WTC11 (cell line): ENCODE results near the gene HIP1. TPM values are rescaled to one million over a fixed set of nuclear protein-coding genes. Genes with fewer than 3 reads are reported as not detected.

Experiments used
- ATAC-seq: fragments of 200-7000 bp; cut with Tn5 transposase; 2 replicates; pipeline ENCODE4 v1.10.0; 2021; ENCODE audit warnings: mild to moderate bottlenecking, moderate library complexity
- CTCF ChIA-PET: fragments of 300-600 bp; sonication (Branson Sonifier 250); formaldehyde crosslinking; loops from one replicate; lab custom pipeline; 2021; ENCODE audit warnings: antibody characterized with exemption; lab: Charles Lee
- POLR2A ChIA-PET: fragments of 350-600 bp; sonication (Branson Sonifier 250); formaldehyde crosslinking; loops from one replicate; lab custom pipeline; 2021; ENCODE audit warnings: antibody characterized with exemption; lab: Charles Lee
- DNase-seq: peaks from one replicate; pipeline ENCODE4 v3.0.0; 2021; ENCODE audit warnings: low spot score
- H3K27ac Mint-ChIP-seq: 2 replicates; pipeline ENCODE4 v1.8.0; 2021; ENCODE audit warnings: mixed read lengths
- H3K27me3 Mint-ChIP-seq: 2 replicates; pipeline ENCODE4 v1.8.0; 2021; ENCODE audit warnings: low read depth, mild to moderate bottlenecking, moderate library complexity, mixed read lengths
- H3K36me3 Mint-ChIP-seq: 2 replicates; pipeline ENCODE4 v1.8.0; 2021; ENCODE audit warnings: mixed read lengths
- H3K4me1 Mint-ChIP-seq: 2 replicates; pipeline ENCODE4 v1.8.0; 2022; ENCODE audit warnings: mixed read lengths
- H3K4me3 Mint-ChIP-seq: 2 replicates; pipeline ENCODE4 v1.8.0; 2021; ENCODE audit warnings: mild to moderate bottlenecking, moderate library complexity, mixed read lengths
- H3K9me3 Mint-ChIP-seq: 2 replicates; pipeline ENCODE4 v1.8.0; 2021; ENCODE audit warnings: mixed read lengths
- CBFB ChIP-seq: sonication (generic); formaldehyde crosslinking; IDR thresholded peaks from 2 replicates; pipeline ENCODE4 v1.8.1; 2022; ENCODE audit warnings: mild to moderate bottlenecking, low read depth, missing genetic modification reagents
- CREM ChIP-seq: sonication (generic); formaldehyde crosslinking; IDR thresholded peaks from 2 replicates; pipeline ENCODE4 v1.8.1; 2022; ENCODE audit warnings: mild to moderate bottlenecking, missing genetic modification reagents, moderate library complexity
- ETV6 ChIP-seq: sonication (generic); formaldehyde crosslinking; IDR thresholded peaks from 2 replicates; pipeline ENCODE4 v1.8.1; 2022; ENCODE audit warnings: mild to moderate bottlenecking, missing genetic modification reagents
- FOXP1 ChIP-seq: sonication (generic); formaldehyde crosslinking; IDR thresholded peaks from 2 replicates; pipeline ENCODE4 v1.8.0; 2022; ENCODE audit warnings: missing genetic modification reagents, mild to moderate bottlenecking, moderate library complexity, borderline replicate concordance
- KAT7 ChIP-seq: sonication (generic); formaldehyde crosslinking; IDR thresholded peaks from 2 replicates; pipeline ENCODE4 v1.8.1; 2023; ENCODE audit warnings: missing genetic modification reagents, mild to moderate bottlenecking, borderline replicate concordance
- OVOL2 ChIP-seq: fragments of 250-450 bp; sonication (Bioruptor Pico); IDR thresholded peaks from 2 replicates; pipeline ENCODE4 v1.9.0; 2021; ENCODE audit warnings: mild to moderate bottlenecking, borderline replicate concordance
- SMAD4 ChIP-seq: sonication (generic); formaldehyde crosslinking; IDR thresholded peaks from 2 replicates; pipeline ENCODE4 v1.8.0; 2022; ENCODE audit warnings: mild to moderate bottlenecking, missing genetic modification reagents
- TCF7 ChIP-seq: sonication (generic); formaldehyde crosslinking; IDR thresholded peaks from 2 replicates; pipeline ENCODE4 v1.8.0; 2022; ENCODE audit warnings: mild to moderate bottlenecking, low read depth, missing genetic modification reagents, moderate library complexity
- TEAD1 ChIP-seq: sonication (generic); formaldehyde crosslinking; IDR thresholded peaks from 2 replicates; pipeline ENCODE4 v1.8.0; 2022; ENCODE audit warnings: mild to moderate bottlenecking, missing genetic modification reagents
- ZNF138 ChIP-seq: sonication (generic); formaldehyde crosslinking; conservative IDR thresholded peaks from 2 replicates; pipeline ENCODE4 v1.8.1; 2022; ENCODE audit warnings: mild to moderate bottlenecking, moderate library complexity, missing genetic modification reagents
- ZNF219 ChIP-seq: sonication (generic); formaldehyde crosslinking; IDR thresholded peaks from 2 replicates; pipeline ENCODE4 v1.8.0; 2023; ENCODE audit warnings: missing genetic modification reagents, mild to moderate bottlenecking, borderline replicate concordance
- total RNA-seq: library from RNA; stranded (reverse); gene quantifications from 3 replicates; pipeline ENCODE4 v1.2.3, GENCODE V29; 2021
- TF ChIP-seq, protein P1 (sequence below): sonication (generic); formaldehyde crosslinking; IDR thresholded peaks from 2 replicates; pipeline ENCODE4 v1.8.0; 2023; ENCODE audit warnings: mild to moderate bottlenecking, missing genetic modification reagents
- TF ChIP-seq, protein P2 (sequence below): fragments of 200-600 bp; IDR thresholded peaks from 2 replicates; pipeline ENCODE4 v1.8.0; 2022; ENCODE audit warnings: antibody characterized with exemption
- TF ChIP-seq, protein P3 (sequence below): sonication (generic); formaldehyde crosslinking; IDR thresholded peaks from 2 replicates; pipeline ENCODE4 v1.8.1; 2022; ENCODE audit warnings: mild to moderate bottlenecking, moderate library complexity, missing genetic modification reagents
- TF ChIP-seq, protein P4 (sequence below): sonication (generic); formaldehyde crosslinking; IDR thresholded peaks from 2 replicates; pipeline ENCODE4 v1.8.0; 2023; ENCODE audit warnings: missing genetic modification reagents, mild to moderate bottlenecking, borderline replicate concordance
- TF ChIP-seq, protein P5 (sequence below): sonication (generic); formaldehyde crosslinking; IDR thresholded peaks from 2 replicates; pipeline ENCODE4 v1.8.1; 2023; ENCODE audit warnings: mild to moderate bottlenecking, missing genetic modification reagents
- TF ChIP-seq, protein P6 (sequence below): sonication (generic); formaldehyde crosslinking; IDR thresholded peaks from 2 replicates; pipeline ENCODE4 v1.8.0; 2022; ENCODE audit warnings: mild to moderate bottlenecking, missing genetic modification reagents
- TF ChIP-seq, protein P7 (sequence below): sonication (generic); formaldehyde crosslinking; IDR thresholded peaks from 2 replicates; pipeline ENCODE4 v1.8.1; 2022; ENCODE audit warnings: missing genetic modification reagents, borderline replicate concordance

HIP1 gene
- total RNA-seq, 1 experiment from 2014 or later, result 75.8 TPM

DNA sequence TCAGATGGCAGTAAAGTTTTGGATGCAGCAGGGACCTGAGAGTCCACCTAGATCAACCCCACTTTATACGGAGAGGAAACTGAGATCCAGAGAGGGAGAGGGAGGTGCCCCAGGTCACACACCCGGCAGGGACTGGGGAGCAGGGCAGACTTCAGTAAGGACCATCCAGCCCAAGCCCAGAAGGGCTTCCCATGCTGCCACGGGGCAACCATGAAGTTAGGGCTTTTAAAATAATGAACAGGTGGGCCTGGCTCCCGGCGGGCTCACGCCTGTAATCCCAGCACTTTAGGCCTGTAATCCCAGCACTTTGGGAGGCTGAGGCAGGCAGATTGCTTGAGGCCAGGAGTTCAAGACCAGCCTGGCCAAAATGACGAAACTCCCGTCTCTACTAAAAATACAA lies 98.5 kb downstream of the HIP1 start:
- DNase-seq, result no peak
- CTCF ChIA-PET, result interaction anchor here (0.6 to 1.5 kb wide), 5 partner anchors 10 to 486 kb away, joined by 3 to 6 read pairs (median 5); no protein-coding TSS in a partner anchor
- peak; percentile 4; the same call in 1 of the 2 replicates for ATAC-seq
- H3K4me1 Mint-ChIP-seq, result peaks cover 47% of the 10 kb centered on the region
- POLR2A ChIA-PET, result no interaction called here
- H3K27me3 Mint-ChIP-seq, result no peaks in the 10 kb centered on the region
- peaks cover 3% of the 10 kb centered on the region for H3K36me3 Mint-ChIP-seq
- peak overlapping the region; percentile 91 for H3K4me3 Mint-ChIP-seq
- no peaks in the 10 kb centered on the region; the same call in 1 of the 2 replicates for H3K9me3 Mint-ChIP-seq
- H3K27ac Mint-ChIP-seq, result peak overlapping the region; percentile 100
- TF ChIP-seq OVOL2 (CRISPR knock-in tag) (no peak), KAT7 (CRISPR knock-in tag) (no peak), TCF7 (no peak), ZNF219 (CRISPR knock-in tag) (no peak), ETV6 (CRISPR knock-in tag) (no peak), FOXP1 (CRISPR knock-in tag) (no peak), CBFB (CRISPR knock-in tag) (no peak), TEAD1 (CRISPR knock-in tag) (no peak), CREM (no peak), SMAD4 (CRISPR knock-in tag) (no peak), ZNF138 (no peak)
- TF ChIP-seq, protein P1, sequence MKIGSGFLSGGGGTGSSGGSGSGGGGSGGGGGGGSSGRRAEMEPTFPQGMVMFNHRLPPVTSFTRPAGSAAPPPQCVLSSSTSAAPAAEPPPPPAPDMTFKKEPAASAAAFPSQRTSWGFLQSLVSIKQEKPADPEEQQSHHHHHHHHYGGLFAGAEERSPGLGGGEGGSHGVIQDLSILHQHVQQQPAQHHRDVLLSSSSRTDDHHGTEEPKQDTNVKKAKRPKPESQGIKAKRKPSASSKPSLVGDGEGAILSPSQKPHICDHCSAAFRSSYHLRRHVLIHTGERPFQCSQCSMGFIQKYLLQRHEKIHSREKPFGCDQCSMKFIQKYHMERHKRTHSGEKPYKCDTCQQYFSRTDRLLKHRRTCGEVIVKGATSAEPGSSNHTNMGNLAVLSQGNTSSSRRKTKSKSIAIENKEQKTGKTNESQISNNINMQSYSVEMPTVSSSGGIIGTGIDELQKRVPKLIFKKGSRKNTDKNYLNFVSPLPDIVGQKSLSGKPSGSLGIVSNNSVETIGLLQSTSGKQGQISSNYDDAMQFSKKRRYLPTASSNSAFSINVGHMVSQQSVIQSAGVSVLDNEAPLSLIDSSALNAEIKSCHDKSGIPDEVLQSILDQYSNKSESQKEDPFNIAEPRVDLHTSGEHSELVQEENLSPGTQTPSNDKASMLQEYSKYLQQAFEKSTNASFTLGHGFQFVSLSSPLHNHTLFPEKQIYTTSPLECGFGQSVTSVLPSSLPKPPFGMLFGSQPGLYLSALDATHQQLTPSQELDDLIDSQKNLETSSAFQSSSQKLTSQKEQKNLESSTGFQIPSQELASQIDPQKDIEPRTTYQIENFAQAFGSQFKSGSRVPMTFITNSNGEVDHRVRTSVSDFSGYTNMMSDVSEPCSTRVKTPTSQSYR, result no peak
- TF ChIP-seq, protein P2, sequence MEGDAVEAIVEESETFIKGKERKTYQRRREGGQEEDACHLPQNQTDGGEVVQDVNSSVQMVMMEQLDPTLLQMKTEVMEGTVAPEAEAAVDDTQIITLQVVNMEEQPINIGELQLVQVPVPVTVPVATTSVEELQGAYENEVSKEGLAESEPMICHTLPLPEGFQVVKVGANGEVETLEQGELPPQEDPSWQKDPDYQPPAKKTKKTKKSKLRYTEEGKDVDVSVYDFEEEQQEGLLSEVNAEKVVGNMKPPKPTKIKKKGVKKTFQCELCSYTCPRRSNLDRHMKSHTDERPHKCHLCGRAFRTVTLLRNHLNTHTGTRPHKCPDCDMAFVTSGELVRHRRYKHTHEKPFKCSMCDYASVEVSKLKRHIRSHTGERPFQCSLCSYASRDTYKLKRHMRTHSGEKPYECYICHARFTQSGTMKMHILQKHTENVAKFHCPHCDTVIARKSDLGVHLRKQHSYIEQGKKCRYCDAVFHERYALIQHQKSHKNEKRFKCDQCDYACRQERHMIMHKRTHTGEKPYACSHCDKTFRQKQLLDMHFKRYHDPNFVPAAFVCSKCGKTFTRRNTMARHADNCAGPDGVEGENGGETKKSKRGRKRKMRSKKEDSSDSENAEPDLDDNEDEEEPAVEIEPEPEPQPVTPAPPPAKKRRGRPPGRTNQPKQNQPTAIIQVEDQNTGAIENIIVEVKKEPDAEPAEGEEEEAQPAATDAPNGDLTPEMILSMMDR, result no peak
- TF ChIP-seq, protein P3, sequence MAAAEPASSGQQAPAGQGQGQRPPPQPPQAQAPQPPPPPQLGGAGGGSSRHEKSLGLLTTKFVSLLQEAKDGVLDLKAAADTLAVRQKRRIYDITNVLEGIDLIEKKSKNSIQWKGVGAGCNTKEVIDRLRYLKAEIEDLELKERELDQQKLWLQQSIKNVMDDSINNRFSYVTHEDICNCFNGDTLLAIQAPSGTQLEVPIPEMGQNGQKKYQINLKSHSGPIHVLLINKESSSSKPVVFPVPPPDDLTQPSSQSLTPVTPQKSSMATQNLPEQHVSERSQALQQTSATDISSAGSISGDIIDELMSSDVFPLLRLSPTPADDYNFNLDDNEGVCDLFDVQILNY (CRISPR knock-in tag), result no peak
- TF ChIP-seq, protein P4, sequence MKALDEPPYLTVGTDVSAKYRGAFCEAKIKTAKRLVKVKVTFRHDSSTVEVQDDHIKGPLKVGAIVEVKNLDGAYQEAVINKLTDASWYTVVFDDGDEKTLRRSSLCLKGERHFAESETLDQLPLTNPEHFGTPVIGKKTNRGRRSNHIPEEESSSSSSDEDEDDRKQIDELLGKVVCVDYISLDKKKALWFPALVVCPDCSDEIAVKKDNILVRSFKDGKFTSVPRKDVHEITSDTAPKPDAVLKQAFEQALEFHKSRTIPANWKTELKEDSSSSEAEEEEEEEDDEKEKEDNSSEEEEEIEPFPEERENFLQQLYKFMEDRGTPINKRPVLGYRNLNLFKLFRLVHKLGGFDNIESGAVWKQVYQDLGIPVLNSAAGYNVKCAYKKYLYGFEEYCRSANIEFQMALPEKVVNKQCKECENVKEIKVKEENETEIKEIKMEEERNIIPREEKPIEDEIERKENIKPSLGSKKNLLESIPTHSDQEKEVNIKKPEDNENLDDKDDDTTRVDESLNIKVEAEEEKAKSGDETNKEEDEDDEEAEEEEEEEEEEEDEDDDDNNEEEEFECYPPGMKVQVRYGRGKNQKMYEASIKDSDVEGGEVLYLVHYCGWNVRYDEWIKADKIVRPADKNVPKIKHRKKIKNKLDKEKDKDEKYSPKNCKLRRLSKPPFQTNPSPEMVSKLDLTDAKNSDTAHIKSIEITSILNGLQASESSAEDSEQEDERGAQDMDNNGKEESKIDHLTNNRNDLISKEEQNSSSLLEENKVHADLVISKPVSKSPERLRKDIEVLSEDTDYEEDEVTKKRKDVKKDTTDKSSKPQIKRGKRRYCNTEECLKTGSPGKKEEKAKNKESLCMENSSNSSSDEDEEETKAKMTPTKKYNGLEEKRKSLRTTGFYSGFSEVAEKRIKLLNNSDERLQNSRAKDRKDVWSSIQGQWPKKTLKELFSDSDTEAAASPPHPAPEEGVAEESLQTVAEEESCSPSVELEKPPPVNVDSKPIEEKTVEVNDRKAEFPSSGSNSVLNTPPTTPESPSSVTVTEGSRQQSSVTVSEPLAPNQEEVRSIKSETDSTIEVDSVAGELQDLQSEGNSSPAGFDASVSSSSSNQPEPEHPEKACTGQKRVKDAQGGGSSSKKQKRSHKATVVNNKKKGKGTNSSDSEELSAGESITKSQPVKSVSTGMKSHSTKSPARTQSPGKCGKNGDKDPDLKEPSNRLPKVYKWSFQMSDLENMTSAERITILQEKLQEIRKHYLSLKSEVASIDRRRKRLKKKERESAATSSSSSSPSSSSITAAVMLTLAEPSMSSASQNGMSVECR, result no peak
- TF ChIP-seq, protein P5, sequence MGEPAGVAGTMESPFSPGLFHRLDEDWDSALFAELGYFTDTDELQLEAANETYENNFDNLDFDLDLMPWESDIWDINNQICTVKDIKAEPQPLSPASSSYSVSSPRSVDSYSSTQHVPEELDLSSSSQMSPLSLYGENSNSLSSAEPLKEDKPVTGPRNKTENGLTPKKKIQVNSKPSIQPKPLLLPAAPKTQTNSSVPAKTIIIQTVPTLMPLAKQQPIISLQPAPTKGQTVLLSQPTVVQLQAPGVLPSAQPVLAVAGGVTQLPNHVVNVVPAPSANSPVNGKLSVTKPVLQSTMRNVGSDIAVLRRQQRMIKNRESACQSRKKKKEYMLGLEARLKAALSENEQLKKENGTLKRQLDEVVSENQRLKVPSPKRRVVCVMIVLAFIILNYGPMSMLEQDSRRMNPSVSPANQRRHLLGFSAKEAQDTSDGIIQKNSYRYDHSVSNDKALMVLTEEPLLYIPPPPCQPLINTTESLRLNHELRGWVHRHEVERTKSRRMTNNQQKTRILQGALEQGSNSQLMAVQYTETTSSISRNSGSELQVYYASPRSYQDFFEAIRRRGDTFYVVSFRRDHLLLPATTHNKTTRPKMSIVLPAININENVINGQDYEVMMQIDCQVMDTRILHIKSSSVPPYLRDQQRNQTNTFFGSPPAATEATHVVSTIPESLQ, result no peak
- TF ChIP-seq, protein P6, sequence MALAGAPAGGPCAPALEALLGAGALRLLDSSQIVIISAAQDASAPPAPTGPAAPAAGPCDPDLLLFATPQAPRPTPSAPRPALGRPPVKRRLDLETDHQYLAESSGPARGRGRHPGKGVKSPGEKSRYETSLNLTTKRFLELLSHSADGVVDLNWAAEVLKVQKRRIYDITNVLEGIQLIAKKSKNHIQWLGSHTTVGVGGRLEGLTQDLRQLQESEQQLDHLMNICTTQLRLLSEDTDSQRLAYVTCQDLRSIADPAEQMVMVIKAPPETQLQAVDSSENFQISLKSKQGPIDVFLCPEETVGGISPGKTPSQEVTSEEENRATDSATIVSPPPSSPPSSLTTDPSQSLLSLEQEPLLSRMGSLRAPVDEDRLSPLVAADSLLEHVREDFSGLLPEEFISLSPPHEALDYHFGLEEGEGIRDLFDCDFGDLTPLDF, result no peak
- TF ChIP-seq, protein P7, sequence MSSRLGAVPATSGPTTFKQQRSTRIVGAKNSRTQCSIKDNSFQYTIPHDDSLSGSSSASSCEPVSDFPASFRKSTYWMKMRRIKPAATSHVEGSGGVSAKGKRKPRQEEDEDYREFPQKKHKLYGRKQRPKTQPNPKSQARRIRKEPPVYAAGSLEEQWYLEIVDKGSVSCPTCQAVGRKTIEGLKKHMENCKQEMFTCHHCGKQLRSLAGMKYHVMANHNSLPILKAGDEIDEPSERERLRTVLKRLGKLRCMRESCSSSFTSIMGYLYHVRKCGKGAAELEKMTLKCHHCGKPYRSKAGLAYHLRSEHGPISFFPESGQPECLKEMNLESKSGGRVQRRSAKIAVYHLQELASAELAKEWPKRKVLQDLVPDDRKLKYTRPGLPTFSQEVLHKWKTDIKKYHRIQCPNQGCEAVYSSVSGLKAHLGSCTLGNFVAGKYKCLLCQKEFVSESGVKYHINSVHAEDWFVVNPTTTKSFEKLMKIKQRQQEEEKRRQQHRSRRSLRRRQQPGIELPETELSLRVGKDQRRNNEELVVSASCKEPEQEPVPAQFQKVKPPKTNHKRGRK (CRISPR knock-in tag), result no peak
